GM12874 (cell line): ENCODE results near the gene KRTAP10-7.
"Not testable (repeated sequence)": the region's sequence is repeated elsewhere in the genome, so short reads cannot be mapped to it uniquely, and the experiment has no call there.

Source experiments
- TF ChIP-seq, protein P1 (sequence below): IDR thresholded peaks from 2 replicates; pipeline ENCODE4 v1.5.1; 2011; ENCODE audit warnings: low read depth, mild to moderate bottlenecking, control low read depth, low read length, moderate library complexity; ENCODE audit not compliant: insufficient read depth

KRTAP10-7 gene, protein sequence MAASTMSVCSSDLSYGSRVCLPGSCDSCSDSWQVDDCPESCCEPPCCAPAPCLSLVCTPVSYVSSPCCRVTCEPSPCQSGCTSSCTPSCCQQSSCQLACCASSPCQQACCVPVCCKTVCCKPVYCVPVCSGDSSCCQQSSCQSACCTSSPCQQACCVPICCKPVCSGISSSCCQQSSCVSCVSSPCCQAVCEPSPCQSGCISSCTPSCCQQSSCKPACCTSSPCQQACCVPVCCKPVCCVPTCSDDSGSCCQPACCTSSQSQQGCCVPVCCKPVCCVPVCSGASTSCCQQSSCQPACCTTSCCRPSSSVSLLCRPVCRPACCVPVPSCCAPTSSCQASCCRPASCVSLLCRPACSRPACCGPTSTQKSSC

DNA sequence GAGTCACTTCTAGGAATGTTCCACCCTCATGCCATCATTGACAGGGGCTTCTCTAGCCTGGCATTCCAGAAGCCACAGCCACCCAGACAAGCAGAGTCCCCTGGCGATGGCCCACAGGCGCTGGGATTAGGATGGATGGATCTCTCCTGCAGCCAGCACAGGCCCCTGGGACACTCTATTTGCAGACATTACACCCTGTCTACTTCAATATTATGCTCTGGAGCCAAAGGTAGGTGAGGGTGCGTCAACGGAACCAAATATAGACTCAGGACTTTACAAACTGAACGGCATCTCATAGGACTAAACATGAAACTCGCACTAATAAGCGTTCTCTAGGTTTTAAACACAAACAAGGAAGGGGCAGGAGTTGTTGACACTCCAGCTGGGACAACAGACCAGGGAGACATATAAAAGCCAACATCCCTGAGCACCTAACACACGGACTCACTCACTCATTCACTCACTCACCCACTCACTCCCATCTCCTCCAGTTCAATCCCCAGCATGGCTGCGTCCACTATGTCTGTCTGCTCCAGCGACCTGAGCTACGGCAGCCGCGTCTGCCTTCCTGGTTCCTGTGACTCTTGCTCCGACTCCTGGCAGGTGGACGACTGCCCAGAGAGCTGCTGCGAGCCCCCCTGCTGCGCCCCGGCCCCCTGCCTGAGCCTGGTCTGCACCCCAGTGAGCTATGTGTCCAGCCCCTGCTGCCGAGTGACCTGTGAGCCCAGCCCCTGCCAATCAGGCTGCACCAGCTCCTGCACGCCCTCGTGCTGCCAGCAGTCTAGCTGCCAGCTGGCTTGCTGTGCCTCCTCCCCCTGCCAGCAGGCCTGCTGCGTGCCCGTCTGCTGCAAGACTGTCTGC lies at the start of gene KRTAP10-7:
Gene KRTAP10-7 (plus strand): TSS at position 480 of the 861 bp plus-strand sequence. CDS start 25 bp downstream, at position 505.
- TF ChIP-seq, protein P1, sequence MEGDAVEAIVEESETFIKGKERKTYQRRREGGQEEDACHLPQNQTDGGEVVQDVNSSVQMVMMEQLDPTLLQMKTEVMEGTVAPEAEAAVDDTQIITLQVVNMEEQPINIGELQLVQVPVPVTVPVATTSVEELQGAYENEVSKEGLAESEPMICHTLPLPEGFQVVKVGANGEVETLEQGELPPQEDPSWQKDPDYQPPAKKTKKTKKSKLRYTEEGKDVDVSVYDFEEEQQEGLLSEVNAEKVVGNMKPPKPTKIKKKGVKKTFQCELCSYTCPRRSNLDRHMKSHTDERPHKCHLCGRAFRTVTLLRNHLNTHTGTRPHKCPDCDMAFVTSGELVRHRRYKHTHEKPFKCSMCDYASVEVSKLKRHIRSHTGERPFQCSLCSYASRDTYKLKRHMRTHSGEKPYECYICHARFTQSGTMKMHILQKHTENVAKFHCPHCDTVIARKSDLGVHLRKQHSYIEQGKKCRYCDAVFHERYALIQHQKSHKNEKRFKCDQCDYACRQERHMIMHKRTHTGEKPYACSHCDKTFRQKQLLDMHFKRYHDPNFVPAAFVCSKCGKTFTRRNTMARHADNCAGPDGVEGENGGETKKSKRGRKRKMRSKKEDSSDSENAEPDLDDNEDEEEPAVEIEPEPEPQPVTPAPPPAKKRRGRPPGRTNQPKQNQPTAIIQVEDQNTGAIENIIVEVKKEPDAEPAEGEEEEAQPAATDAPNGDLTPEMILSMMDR: not testable (repeated sequence)

DNA sequence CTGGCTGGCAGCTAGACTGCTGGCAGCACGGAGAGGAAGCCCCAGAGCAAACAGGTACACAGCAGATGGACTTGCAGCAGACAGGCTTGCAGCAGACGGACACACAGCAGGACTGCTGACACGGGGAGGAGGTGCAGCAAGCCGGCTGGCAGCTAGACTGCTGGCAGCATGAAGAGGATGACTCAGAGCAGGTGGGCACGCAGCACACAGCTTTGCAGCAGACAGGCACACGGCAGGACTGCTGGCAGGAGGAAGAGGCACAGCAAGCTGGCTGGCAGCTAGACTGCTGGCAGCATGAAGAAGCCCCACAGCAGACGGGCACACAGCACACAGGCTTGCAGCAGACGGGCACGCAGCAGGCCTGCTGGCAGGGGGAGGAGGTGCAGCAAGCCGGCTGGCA lies 49.6 kb upstream of the KRTAP10-7 start:
- TF ChIP-seq, protein P1: no peak

DNA sequence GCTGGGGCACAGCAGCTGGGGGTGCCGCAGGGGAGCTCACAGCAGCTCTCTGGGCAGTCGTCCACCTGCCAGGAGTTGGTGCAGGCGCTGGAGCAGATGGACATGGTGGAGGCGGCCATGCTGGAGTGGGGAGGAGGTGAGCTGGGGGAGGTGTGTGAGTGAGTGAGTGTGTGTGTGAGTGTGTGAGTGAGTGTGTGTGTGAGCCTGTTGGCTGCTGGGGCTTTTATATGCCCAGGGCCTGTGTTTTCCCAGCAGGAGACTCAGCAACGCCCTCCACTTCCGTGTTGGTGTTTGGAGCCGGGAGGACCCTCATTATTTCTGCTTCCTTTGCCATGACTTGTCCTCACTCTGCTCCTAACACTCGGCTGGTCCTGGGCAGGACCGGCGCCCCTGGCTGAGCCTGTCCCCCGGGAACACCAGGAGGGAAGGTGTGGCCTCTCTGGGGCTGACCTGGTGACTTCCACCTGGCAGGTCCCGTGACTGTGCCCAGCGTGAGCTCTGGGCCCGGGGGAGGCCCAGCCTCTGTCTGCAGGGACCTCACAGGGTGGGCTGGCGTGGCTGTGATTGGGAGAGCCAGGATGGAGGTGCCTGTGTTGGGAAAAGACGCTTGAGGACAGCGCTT lies 48.9 kb upstream of the KRTAP10-7 start, which contains the start of gene KRTAP10-2:
Gene KRTAP10-2 (minus strand): TSS at position 166 of the 622 bp plus-strand sequence. CDS start 47 bp downstream, at position 119.
- TF ChIP-seq, protein P1: no peak

DNA sequence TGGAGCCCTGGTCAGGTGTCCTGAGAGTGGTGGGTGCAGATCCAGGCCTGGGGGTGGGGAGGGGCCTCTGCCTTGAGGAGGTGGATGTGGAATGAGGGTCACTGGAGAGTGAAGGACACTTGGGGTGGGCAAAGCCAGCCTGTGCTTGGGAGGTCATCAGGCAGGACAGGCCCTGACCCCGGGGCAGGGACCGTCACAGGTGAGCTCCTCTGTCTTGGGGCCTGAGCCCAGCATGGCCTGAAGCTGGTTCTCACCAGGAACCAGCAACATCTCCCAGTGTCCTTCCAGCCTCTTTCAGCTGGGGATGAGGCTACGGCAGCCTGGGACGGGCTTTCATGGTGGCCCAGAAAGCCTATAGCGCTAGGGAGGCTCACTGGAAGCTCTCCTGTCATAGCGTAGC lies 48.3 kb upstream of the KRTAP10-7 start:
- TF ChIP-seq, protein P1: no peak

DNA sequence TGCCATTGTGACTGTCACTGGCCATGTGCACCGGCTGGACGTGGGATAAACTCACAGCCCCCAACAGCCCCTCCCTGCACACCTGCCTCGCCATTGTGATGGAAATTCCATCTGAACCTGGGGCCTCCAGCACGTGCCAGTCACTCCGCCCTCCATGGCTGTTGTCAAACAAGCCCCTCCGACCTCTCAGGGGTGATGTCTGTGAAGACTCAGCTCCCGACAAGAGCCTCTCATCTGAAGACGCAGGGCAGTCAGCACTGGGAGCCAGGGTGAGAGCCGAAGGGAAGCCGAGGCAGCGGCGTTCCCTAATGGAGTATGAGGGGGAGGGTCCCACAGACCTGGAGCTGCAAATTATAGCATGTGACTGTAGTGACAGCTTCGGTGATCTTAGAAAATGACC lies 47.7 kb upstream of the KRTAP10-7 start:
- TF ChIP-seq, protein P1: no peak

DNA sequence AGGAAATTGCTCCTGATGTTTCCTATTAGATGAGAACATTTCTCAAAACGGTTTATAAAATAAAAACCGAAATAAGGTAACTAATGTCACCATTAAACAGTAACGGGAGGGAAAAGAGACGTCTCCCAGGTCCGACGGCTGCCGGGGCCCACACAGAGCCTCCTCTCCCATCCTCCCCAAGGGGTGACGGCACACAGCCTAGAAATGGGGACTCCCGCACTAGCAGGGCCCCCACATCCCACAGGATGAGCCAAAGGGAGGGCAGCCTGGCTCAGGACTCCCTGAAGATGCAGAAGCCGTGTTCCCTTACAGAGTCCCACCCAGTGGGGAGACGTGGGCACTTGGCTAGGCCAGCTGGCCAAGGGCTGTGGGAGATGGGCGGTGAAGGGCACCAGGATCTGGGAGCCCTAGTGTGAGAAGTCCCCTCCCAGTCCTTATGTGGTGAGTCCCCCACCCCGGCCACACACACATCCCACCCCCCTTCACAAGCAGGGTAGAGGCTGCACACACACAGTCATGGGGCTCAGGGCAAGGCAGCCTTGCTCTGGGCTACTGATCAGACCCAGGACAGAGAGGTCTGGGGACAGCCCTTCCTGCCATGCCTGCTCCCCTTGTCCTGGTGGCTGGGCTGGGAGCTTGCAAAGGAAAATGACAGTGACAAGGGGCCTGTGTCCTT lies 45.1 kb upstream of the KRTAP10-7 start:
- TF ChIP-seq, protein P1: no peak
